GM13976 (cell line): Measurements from ENCODE around the gene CDH20.

Experiments
- DNase-seq: peaks from one replicate; pipeline ENCODE4 v3.0.0; 2012; ENCODE audit warnings: low spot score
- in situ Hi-C: fragments of 300-500 bp; cut with MboI; formaldehyde crosslinking; loops from one replicate; pipeline ENCODE4 v1.12.0; 2022; ENCODE audit warnings: low sequenced_read_pairs, mixed read lengths, inconsistent platforms; ENCODE audit not compliant: unreplicated experiment
- TF ChIP-seq, protein P1 (sequence below): IDR thresholded peaks from 2 replicates; pipeline ENCODE4 v1.5.1; 2012; ENCODE audit warnings: borderline replicate concordance, mild to moderate bottlenecking; ENCODE audit not compliant: insufficient read depth; ENCODE audit errors: extremely low read depth, missing control alignments, control extremely low read depth

Gene CDH20

DNA sequence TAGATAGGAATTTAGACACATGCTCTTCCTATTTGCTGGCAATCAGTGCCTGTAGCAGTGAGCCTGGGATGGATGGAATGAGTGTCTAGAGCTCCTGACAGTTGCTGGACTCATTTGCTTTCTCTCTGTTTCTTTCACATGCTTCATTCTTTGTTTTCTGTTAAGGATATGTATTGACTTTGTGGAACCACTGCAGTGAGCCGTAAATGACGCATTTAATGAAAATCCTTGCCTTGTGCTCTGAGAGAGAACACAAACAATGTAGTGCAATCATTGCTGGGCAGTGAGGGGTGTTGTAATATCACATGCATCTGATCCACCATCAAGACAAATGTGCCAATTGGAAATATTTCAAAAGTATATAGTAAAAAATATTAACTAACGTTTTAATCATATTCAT, 25.2 kb upstream of the CDH20 start:
- no peak for DNase-seq
- in situ Hi-C loops: no loop called here
- TF ChIP-seq, protein P1, sequence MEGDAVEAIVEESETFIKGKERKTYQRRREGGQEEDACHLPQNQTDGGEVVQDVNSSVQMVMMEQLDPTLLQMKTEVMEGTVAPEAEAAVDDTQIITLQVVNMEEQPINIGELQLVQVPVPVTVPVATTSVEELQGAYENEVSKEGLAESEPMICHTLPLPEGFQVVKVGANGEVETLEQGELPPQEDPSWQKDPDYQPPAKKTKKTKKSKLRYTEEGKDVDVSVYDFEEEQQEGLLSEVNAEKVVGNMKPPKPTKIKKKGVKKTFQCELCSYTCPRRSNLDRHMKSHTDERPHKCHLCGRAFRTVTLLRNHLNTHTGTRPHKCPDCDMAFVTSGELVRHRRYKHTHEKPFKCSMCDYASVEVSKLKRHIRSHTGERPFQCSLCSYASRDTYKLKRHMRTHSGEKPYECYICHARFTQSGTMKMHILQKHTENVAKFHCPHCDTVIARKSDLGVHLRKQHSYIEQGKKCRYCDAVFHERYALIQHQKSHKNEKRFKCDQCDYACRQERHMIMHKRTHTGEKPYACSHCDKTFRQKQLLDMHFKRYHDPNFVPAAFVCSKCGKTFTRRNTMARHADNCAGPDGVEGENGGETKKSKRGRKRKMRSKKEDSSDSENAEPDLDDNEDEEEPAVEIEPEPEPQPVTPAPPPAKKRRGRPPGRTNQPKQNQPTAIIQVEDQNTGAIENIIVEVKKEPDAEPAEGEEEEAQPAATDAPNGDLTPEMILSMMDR: no peak

DNA sequence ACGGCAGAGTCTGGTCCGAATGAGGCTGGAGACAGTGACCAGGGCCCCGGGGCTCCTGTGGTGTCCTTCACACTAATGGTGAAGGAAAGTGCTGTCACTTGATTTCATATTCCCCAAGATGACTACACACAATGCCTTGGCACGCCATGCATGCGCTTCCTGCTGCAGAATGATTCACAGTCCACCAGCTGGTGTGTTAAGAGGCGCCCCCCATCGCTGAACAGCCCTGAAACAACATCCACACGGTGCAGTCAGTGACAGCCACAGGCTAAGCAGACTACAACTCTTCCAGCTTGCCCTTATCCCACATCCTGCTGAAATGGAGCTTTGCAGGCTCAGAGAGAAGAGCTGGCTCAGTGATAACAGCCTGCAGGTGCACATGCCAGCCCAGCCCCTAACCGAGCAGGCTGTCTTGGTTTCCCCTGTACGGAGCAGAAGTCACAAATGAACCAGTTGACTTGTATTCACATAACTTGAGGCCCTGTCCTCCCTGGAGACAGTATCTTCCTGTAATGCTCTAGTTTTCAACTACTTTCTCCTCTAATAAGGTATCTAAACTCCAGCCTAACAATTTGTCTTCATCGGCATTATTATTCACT, 24.3 kb upstream of the CDH20 start:
- in situ Hi-C loops: no loop called here
- TF ChIP-seq, protein P1: no peak
- DNase-seq: no peak

DNA sequence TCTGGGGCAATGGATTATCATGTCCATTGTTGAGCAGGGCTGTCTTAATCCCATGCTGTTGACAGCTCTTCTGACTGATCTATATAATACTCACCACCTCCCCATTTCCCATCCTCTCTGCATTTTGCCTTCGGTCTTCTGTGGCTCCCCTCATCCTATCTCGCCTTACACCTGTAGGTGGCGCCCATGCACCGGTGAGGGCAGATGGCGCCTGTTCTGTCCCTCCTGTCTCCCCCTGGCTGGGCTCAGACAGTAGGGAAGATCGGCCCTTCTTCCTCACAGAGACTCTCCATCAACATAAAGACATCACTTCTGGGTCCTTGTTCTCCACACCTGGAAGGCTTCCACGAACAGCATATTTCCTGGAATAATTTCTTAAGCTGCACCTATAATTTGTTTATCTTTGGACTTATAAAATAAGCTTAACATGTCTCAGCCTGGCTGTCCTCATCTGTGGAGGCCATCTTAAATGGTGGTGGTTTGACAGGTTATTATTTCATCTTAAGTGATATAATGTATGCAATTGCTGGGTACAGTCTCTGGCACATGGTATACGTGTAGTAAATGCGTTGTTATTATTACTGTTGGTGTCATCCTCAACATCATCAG, 10.9 kb upstream of the CDH20 start:
- TF ChIP-seq, protein P1: peak; percentile 86
- in situ Hi-C loops: no loop called here
- DNase-seq: peak; percentile 72

DNA sequence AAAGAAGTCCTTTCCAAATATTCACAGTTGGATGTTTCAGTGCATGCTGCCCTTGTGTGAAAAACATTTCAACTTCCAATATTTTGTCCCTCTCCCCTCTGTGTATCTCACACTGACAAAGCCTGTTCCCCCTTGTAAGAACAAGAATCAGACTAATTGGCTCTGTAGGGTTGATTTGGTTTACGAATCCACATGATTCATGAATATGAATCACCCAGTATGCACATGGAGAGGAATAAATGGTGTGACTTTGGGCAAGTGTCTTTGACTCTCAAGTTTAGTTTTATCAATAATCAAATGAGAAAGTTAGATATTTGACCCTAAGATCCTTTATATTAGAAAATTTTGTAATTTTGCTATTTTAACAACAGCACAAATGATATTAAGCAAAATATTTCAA, 9.3 kb upstream of the CDH20 start:
- TF ChIP-seq, protein P1: no peak
- DNase-seq: no peak
- in situ Hi-C loops: no loop called here

DNA sequence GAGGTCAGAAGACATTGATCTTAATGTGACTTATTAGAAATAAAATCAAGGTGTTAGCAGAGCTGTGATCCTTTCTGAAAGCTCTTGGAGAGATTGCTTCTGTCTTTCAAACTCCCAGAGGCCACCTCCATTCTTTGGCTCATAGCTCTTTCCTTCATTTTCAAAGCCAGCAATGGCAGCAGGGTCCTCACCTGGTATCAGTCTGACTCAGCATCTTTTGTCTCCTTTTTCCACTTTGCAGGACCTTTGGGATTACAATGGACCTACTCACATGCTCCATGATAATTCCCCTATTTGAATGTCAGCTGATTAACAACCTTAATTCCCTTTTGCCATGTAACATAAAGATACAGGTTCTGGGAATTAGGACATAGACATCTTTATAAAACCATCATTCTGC, 6.8 kb upstream of the CDH20 start:
- TF ChIP-seq, protein P1: no peak
- in situ Hi-C loops: loop anchor here (25.0 kb wide), 1 partner anchor 161 kb away; no protein-coding TSS in a partner anchor

DNA sequence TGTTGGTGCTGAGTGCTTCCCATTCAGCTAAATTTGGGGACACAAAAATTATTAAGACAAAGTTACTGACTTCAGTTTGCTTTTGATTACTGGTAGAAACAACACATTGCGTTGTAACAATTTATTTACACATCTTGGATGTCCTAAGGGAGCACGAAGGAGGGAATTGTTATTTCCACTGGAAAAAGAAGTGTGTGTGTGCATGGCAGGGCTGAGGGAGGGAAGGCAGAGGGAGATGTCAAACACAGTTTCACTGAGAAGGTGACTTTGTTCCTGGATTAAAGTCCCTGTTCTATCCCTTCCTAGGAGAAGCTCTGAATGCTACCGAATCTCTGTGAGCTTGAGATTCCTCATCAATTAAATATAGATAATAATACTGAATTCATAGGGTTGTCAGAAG, 3.8 kb upstream of the CDH20 start:
- TF ChIP-seq, protein P1: no peak
- in situ Hi-C loops: loop anchor here (25.0 kb wide), 1 partner anchor 158 kb away; no protein-coding TSS in a partner anchor
- DNase-seq: no peak

More for the DNA sequence above, 6.8 kb upstream of the CDH20 start:
- DNase-seq: no peak

DNA sequence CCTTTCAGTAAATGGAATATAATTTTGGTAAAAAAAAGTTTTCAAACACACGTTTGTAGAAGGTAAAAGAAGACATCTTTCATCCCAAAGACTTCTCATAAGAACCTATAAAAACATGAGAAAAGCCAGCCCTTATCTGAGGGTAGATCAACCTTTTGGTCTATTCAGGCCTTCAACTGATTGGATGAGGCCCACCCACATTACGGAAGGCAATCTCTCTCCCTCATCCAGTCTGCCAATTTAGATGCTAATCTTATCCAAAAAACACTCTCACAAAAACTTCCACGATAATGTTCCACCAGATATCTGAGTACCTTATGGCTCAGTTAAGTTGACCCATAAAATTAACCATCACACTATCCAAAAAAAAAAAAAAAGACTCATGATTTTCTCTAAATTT, 2.2 kb upstream of the CDH20 start:
- DNase-seq: no peak
- in situ Hi-C loops: loop anchor here (25.0 kb wide), 1 partner anchor 156 kb away; no protein-coding TSS in a partner anchor
- TF ChIP-seq, protein P1: no peak
